Airway epithelial cell (primary cell): ENCODE measurements around the gene KANK2. TPM values are rescaled to one million over a fixed set of nuclear protein-coding genes. Genes with fewer than 3 reads are reported as not detected.

Experiments used
- total RNA-seq: library from RNA; depleted of rRNA; stranded (reverse); fragments of >200 nt; gene quantifications from 2 replicates; pipeline ENCODE4 v1.2.3, GENCODE V29; 2015

The KANK2 gene
- 24.9 and 25.2 TPM in 2 replicates for total RNA-seq

GRCh38 chr19:11197291-11198174 is at the start of gene KANK2:
KANK2 (minus strand) TSS chr19:11197545; CDS start chr19:11194511, 3,034 bp downstream.

DNA sequence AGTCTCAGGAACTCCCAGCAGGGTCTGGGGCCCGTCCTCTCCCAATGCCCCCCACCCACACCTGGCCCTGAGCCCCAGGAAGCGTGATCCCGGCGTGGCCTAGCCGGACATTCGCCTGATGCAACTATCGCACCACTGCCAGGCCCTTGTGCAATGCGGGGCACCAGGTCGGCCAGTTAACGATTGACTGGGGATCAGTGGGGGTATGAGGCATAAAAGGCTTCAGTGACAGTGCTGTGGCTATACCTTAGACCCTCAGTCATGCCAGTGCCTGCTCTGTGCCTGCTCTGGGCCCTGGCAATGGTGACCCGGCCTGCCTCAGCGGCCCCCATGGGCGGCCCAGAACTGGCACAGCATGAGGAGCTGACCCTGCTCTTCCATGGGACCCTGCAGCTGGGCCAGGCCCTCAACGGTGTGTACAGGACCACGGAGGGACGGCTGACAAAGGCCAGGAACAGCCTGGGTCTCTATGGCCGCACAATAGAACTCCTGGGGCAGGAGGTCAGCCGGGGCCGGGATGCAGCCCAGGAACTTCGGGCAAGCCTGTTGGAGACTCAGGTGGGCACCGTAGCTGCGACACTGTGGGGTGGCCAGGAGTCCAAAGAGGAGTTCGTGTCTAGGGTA is 42.1 kb upstream of the KANK2 start, which contains the start of gene ANGPTL8:
ANGPTL8 (plus strand) TSS at position 243 of the 624 bp plus-strand sequence; CDS start at position 262, 19 bp downstream.

GRCh38 chr19:11155373-11156120 is 41.8 kb downstream of the KANK2 start, which contains the start of gene SPC24:
SPC24 (minus strand) TSS chr19:11155782; CDS start chr19:11155776, 6 bp downstream.

Other genes starting within 250 kb of the KANK2 start
- 140 and 170 TPM in 2 replicates for gene SMARCA4, start 236.5 kb downstream of the KANK2 start, total RNA-seq
- gene LDLR, start 108.1 kb downstream of the KANK2 start, total RNA-seq: 253 and 278 TPM in 2 replicates
- gene SPC24, start 41.8 kb downstream of the KANK2 start, total RNA-seq: 31.2 and 40.9 TPM in 2 replicates
- gene ANGPTL8, start 42.1 kb upstream of the KANK2 start, total RNA-seq: not detected in 2 replicates
- gene DOCK6, start 65.0 kb upstream of the KANK2 start, total RNA-seq: 33.5 and 39.3 TPM in 2 replicates
- gene TSPAN16, start 98.6 kb upstream of the KANK2 start, total RNA-seq: not detected in 2 replicates
- gene RAB3D, start 142.1 kb upstream of the KANK2 start, total RNA-seq: 58.9 and 77.6 TPM in 2 replicates
- gene TMEM205, start 148.7 kb upstream of the KANK2 start, total RNA-seq: 161 and 202 TPM in 2 replicates
- gene CCDC159, start 149.0 kb upstream of the KANK2 start, total RNA-seq: 7.8 and 8.7 TPM in 2 replicates
- gene PLPPR2, start 157.9 kb upstream of the KANK2 start, total RNA-seq: 13.6 TPM in 2 replicates
- gene SWSAP1, start 177.1 kb upstream of the KANK2 start, total RNA-seq: 2.5 and 4.3 TPM in 2 replicates
- 0.79 and 1.4 TPM in 2 replicates for gene EPOR, start 186.8 kb upstream of the KANK2 start, total RNA-seq
- not detected in 2 replicates for gene RGL3, start 221.8 kb upstream of the KANK2 start, total RNA-seq
- 0.14 TPM in 1 of 2 replicates, not detected in the other for gene ODAD3, start 237.6 kb upstream of the KANK2 start, total RNA-seq
- 140 and 183 TPM in 2 replicates for gene PRKCSH, start 238.1 kb upstream of the KANK2 start, total RNA-seq